ENCODE results near the gene ZMAT2. TPM values are rescaled to one million over a fixed set of nuclear protein-coding genes. Genes with fewer than 3 reads are reported as not detected.
A peak's percentile ranks its signal among the peaks of the same experiment; 100 is the strongest.
"Not testable (repeated sequence)": the region's sequence is repeated elsewhere in the genome, so short reads cannot be mapped to it uniquely, and the experiment has no call there.

ZMAT2 gene
- polyA plus RNA-seq (ENCODE audit: insufficient read length in 4 of 4), result 100 to 1,000 TPM in 3 of 4 donors, 10 to 100 TPM in 1; 99.1 to 164 (median 111) TPM

DNA sequence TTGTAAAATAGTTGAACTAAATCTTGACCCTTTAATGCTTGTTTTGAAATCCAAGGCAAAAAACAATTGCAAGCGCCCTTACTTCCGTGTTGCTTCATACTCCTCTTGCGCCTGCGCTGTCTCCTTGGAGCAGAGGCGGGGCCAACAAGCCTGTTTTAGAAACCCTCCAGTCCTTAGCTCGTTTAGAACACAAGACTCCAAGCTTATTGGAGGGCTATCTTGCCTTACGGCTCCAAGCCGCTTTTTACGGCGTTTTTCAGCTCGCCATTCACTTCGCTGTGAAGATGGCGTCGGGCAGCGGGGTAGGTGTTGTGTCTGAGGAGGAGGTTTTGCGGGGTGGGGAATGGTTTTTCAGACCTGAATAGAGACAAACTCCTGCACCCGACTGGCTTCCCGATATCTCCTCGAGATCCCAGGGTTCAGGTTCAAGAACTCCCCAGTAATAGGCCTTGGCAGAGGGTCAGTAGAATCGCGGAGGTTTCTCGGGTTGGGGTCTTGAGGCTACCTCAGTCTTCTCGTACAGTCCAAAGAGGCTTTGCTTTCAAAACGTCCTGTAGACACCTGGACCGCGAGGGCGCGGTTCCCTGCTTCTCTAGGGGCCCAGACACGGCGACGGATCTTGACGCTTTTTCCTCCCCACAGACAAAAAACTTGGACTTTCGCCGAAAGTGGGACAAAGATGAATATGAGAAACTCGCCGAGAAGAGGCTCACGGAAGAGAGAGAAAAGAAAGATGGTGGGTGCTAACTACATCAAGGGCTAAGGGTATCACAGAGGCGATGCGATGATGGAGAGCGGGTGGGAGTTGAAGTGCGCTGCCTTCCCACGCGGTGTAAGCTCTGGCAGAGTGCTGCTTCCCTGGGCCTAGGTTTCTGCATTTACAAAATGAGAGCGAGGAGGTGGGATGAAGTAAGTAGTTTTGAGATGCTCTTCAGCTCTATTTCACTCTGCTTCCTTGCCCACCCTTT, at the start of gene ZMAT2:
Gene ZMAT2, plus strand, starts transcription at position 271 of the 968 bp plus-strand sequence. Its CDS starts 14 bp downstream, at position 285.
- DNase-seq (ENCODE audit: low read depth in 4 of 4, low spot score in 2 of 4), result peak; percentile 83 to 96 (median 89)

DNA sequence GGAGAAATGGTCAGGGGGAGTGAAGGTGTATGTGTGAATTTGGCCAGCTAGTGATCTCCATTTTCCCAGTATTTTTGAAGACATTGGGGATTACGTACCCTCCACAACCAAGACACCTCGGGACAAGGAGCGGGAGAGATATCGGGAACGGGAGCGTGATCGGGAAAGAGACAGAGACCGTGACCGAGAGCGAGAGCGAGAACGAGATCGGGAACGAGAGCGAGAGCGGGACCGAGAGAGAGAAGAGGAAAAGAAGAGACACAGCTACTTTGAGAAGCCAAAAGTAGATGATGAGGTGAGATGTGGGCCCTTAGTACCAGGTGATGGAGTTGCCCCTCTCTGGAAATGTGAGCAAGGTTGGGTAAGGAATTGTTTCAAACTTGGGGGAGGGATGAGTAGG, 41.4 kb upstream of the ZMAT2 start:
- DNase-seq (ENCODE audit: low read depth in 4 of 4, low spot score in 2 of 4), result no peak

GRCh38 chr5:140660371-140660770, 39.9 kb upstream of the ZMAT2 start:
- DNase-seq (ENCODE audit: low read depth in 4 of 4, low spot score in 2 of 4), result not testable (repeated sequence)

GRCh38 chr5:140664030-140664358, 36.3 kb upstream of the ZMAT2 start:
- no peak for DNase-seq (ENCODE audit: low read depth in 4 of 4, low spot score in 2 of 4)

- peak; percentile 73 to 86 (median 80) for DNase-seq (ENCODE audit: low read depth in 4 of 4, low spot score in 2 of 4)
These were observed 35.7 kb upstream of the ZMAT2 start, which contains the start of gene WDR55 for GRCh38 chr5:140664359-140665119. WDR55 (plus strand) TSS chr5:140664904; CDS start chr5:140664913, 9 bp downstream.

GRCh38 chr5:140671035-140671434, 29.2 kb upstream of the ZMAT2 start:
- DNase-seq (ENCODE audit: low read depth in 4 of 4, low spot score in 2 of 4), result not testable (repeated sequence)

DNA sequence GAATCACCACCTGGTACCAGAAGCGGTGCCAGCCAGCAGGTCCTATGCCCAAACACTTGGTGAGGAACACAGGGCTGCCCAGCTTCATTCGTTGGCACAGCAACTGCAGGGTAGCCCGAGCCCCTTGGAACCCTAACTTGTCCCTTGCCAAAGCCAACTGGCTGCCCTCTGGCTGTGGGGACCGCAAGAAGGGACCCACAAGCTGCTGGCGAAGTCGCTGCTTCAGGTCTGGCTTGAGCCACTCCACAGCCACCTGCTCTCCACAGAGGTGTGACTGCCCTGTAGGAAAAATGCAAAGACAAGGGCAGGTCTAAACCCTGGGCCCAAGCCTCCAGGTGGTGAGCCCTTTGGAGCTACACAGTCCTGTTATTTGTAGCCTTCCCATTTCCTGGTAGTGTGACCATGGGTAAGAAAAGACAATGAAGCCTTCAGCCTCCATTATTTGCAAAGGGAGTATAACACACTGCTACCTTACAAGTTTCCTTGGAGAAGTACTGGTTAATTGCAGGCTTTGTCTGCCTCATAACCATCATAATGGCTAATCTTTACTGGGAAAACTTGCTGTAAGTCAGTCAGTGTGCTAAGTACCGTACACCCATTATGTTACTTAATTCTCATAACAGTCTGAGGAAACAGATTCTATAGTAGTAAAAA, 28.6 kb upstream of the ZMAT2 start:
- no peak for DNase-seq (ENCODE audit: low read depth in 4 of 4, low spot score in 2 of 4)

- DNase-seq (ENCODE audit: low read depth in 4 of 4, low spot score in 2 of 4), result no peak
These were observed 27.6 kb upstream of the ZMAT2 start for GRCh38 chr5:140672455-140673186.

DNA sequence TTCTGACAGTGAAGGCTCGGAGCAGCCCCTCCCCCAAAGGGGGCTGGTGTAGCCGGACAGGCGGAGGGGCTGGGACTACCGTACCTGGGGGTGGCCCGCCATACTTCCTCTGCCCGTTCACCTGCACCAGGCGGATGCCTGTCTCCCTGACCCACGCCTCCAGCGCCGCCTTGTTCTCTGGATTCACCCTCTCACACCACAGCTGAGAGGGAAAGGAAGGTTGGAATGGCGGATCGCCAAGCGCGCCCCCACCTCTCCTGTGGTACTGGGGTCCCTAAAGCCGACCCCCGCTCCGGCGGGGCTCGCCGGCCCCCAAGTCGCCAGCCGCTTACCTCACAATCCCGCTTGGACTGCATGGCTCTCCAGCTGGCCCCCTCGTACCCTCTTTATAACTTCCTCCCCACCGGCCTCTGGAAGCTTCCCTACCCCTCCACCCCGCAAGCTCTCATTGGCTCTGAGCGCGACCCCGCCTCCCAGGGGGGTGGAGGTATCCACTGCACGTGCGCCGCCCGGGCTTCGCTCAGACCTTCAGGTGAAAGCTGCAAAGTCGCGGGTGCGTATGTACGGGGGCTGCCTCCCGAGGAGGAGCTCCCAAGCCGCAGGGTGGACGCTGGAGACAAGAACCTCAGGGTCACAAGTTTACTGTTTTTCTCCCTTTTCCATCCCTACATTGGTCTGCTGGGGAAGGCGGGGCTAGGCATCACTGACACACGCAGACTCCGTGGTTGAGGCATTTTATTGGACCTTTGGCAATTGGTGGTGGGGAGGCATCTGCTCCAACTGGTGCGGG, 26.9 kb upstream of the ZMAT2 start, which contains the start of gene DND1:
Gene DND1, minus strand, starts transcription at position 390 of the 790 bp plus-strand sequence. Its CDS starts 34 bp downstream, at position 356.
- no peak for DNase-seq (ENCODE audit: low read depth in 4 of 4, low spot score in 2 of 4)

GRCh38 chr5:140674211-140674610, 26.0 kb upstream of the ZMAT2 start:
- DNase-seq (ENCODE audit: low read depth in 4 of 4, low spot score in 2 of 4), result no peak

GRCh38 chr5:140674629-140675028, 25.6 kb upstream of the ZMAT2 start:
- DNase-seq (ENCODE audit: low read depth in 4 of 4, low spot score in 2 of 4), result no peak

- DNase-seq (ENCODE audit: low read depth in 4 of 4, low spot score in 2 of 4), result no peak
These were observed 22.3 kb upstream of the ZMAT2 start for GRCh38 chr5:140677947-140678346.

GRCh38 chr5:140678993-140679392, 21.3 kb upstream of the ZMAT2 start:
- no peak for DNase-seq (ENCODE audit: low read depth in 4 of 4, low spot score in 2 of 4)

GRCh38 chr5:140690376-140690932, 9.8 kb upstream of the ZMAT2 start:
- no peak for DNase-seq (ENCODE audit: low read depth in 4 of 4, low spot score in 2 of 4)

- DNase-seq (ENCODE audit: low read depth in 4 of 4, low spot score in 2 of 4), result peak; percentile 62 to 87 (median 76)
These were observed 9.0 kb upstream of the ZMAT2 start, which contains the start of the genes HARS1 and HARS2 for GRCh38 chr5:140690941-140691924. HARS1 (minus strand) TSS chr5:140691370; CDS start chr5:140691304, 66 bp downstream. HARS2 (plus strand) TSS chr5:140691455; CDS start chr5:140691649, 194 bp downstream.

DNA sequence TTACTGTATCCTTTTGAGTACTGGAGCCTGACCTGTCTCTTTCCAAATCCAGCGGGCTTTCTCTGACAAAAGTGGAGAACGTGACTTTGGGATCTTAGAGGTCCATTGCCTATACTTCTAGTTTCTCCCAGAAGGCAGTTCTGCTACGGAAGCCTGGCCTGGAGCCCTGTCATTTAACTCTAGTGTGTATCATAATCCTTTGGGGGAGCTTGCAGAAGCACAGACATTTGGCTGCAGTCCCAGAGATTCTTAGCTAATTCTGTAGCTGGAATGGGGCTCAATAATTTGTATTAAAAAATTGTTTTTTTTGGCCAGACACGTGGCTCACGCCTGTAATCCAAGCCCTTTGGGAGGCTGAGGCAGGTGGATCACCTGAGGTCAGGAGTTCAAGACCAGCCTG, 6.0 kb upstream of the ZMAT2 start:
- no peak for DNase-seq (ENCODE audit: low read depth in 4 of 4, low spot score in 2 of 4)

GRCh38 chr5:140696891-140697492, 3.3 kb upstream of the ZMAT2 start:
- DNase-seq (ENCODE audit: low read depth in 4 of 4, low spot score in 2 of 4), result no peak

All from left renal cortex interstitium (tissue), 4 donors.